Uterus (tissue), 4 donors: ENCODE data around the gene ZBTB7C. TPM values are rescaled to one million over a fixed set of nuclear protein-coding genes. Genes with fewer than 3 reads are reported as not detected.

Experiments
- DNase-seq, 2 donors: peaks; one replicate each; pipeline ENCODE4 v3.0.0-alpha.2; 2019 to 2020
- H3K27ac ChIP-seq, 2 donors: fragments of 200-600 bp; sonication (generic); 1 replicate in 1 of 2; 2 replicates in 1 of 2; pipeline ENCODE4 v1.5.1; 2016 to 2018
- H3K27me3 ChIP-seq, 2 donors: fragments of 200-600 bp; sonication (generic); one replicate each; pipeline ENCODE4 v1.5.1; 2018 to 2019; ENCODE audit warnings: control low read depth in 1 of 2
- H3K36me3 ChIP-seq, 2 donors: fragments of 200-600 bp; sonication (generic); one replicate each; pipeline ENCODE4 v1.5.1; 2019; ENCODE audit warnings: control low read depth in 1 of 2
- H3K4me1 ChIP-seq, 2 donors: fragments of 200-600 bp; sonication (generic); one replicate each; pipeline ENCODE4 v1.5.1; 2018 to 2019; ENCODE audit warnings: control low read depth in 1 of 2
- H3K4me3 ChIP-seq, 2 donors: fragments of 200-600 bp; sonication (generic); 1 replicate in 1 of 2; 2 replicates in 1 of 2; pipeline ENCODE4 v1.5.1; 2018 to 2019; ENCODE audit warnings: mild to moderate bottlenecking in 1 of 2
- H3K9me3 ChIP-seq, 2 donors: fragments of 200-600 bp; sonication (generic); one replicate each; pipeline ENCODE4 v1.5.1; 2019; ENCODE audit warnings: control low read depth in 1 of 2
- CTCF ChIP-seq, 4 experiments: fragments of 200-600 bp in 2 of 4; fragments of 450-650 bp in 2 of 4; sonication (generic) in 2 of 4; IDR thresholded peaks; one replicate each; pipeline ENCODE4 v1.5.1; 2016 to 2019; ENCODE audit warnings: antibody characterized with exemption in 4 of 4, mild to moderate bottlenecking in 2 of 4, moderate library complexity in 1 of 4
- POLR2A ChIP-seq, 2 donors: fragments of 450-650 bp; IDR thresholded peaks; one replicate each; pipeline ENCODE4 v1.6.1; 2016; ENCODE audit warnings: antibody characterized with exemption in 2 of 2, mild to moderate bottlenecking in 1 of 2, moderate library complexity in 1 of 2
- intact Hi-C: fragments of 100-400 bp; cut with DNase I; formaldehyde crosslinking; loops from one replicate; pipeline ENCODE4 v1.15.1; 2023; ENCODE audit warnings: low total_unique reads
- total RNA-seq, 4 donors: library from RNA; depleted of rRNA in 3 of 4; stranded (reverse); fragments of >200 nt in 3 of 4; gene quantifications; one replicate each; pipeline versions ENCODE4 v1.1.0 to v1.2.4, GENCODE V29; 2014 to 2023
- donor health status: DM: yes; HTN: yes; CAD: no.

The ZBTB7C gene
- total RNA-seq, 4 donors from 2014 or later = 1.0 to 11.2 (median 7.9) TPM

DNA sequence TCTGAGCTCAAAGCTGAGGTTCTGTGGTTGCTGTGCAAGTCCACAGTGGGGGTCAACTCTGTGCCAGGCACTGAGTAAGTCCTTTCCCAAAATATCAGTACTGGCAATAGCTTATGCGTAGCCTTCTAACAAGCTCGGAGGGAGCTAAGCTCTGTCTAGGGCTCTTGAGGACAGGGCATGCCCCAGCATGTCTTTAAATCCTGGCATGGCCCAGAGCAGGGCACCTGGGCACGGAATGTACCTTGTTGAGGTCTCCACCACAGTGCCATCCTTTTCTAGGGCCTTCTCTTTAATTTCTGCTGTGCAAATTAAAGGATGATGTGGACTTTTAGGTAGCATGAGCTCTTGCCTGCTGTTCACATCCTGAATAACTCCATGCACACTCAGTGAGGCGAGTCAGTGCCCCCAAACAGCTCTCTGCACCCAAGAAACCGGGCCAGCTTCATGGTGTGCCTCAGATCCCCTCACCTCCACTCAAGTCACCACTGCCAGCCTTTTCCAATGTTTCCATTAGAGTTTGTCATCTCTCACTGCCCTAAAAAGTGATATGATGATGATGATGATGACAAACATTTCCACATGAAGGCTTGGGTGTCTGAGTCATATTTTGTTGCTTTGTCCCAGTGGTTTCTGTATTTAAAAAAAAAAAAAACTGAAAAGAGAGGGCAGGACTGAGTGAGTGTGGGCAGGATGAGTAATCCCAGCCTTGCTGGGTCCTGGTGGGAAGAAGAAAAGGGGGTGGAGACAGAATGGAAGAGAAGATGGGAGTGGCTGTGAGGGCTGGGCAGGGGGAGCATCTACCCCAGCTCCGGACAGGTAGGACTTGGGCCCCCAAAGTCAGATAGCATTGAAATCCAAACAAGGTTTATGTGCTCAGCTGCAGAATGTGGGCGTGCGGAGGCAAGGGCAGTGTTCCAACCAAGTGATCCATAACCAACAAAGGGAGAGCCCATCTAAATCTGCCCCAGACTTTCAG, 78.9 kb downstream of the ZBTB7C start:
- no peaks in the 10 kb centered on the region for H3K4me1 ChIP-seq
- no peak overlapping the region for H3K4me3 ChIP-seq
- no peak overlapping the region for H3K27ac ChIP-seq
- DNase-seq = no peak
- H3K9me3 ChIP-seq = no peaks in the 10 kb centered on the region
- H3K27me3 ChIP-seq = no peaks in the 10 kb centered on the region
- TF ChIP-seq CTCF (IDR thresholded peaks at IDR 0.05) (no peak), POLR2A (IDR thresholded peaks at IDR 0.05) (no peak)
- no peaks in the 10 kb centered on the region for H3K36me3 ChIP-seq
- intact Hi-C loops = no loop called here

DNA sequence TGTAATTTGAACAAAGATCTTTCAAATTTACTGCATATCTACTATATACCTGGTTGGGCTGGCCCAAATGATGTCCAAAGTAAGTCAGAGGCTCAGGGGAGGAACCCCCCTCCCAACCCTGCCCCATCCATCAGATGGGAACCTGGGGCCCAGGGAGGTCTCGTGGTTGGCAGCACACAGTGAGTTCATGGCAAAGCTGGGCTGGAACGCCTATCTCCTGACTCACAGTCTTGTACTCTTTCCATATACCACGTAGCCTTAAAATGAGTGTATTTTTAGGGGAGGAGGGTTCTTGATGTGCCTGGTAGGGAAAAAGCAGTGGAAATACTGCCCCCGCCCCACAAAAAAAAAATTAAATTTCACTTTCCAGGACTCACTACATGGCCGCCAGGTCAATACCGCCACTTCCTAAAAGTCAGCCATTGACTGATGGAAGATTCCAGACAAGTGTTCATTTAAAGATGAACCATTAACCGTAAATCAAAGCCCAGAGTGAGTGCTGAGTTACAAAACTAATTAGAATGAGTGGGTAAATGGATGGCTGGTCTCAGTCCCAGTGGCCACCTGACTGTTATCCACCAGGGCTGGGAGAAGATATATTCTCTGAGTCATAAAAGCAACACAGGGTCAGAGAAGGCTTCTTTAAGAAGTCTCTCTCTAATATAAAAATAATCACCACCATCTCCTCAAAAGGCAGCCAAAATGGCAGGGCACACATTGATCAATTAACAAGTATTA, 80.5 kb downstream of the ZBTB7C start:
- intact Hi-C loops = no loop called here
- no peak for TF ChIP-seq CTCF (IDR thresholded peaks at IDR 0.05)
- no peak for TF ChIP-seq POLR2A (IDR thresholded peaks at IDR 0.05)
- Histone ChIP-seq H3K36me3 (no peaks in the 10 kb centered on the region), H3K27me3 (no peaks in the 10 kb centered on the region), H3K4me3 (no peak overlapping the region), H3K4me1 (no peaks in the 10 kb centered on the region), H3K9me3 (no peaks in the 10 kb centered on the region), H3K27ac (no peak overlapping the region)
- DNase-seq = no peak

DNA sequence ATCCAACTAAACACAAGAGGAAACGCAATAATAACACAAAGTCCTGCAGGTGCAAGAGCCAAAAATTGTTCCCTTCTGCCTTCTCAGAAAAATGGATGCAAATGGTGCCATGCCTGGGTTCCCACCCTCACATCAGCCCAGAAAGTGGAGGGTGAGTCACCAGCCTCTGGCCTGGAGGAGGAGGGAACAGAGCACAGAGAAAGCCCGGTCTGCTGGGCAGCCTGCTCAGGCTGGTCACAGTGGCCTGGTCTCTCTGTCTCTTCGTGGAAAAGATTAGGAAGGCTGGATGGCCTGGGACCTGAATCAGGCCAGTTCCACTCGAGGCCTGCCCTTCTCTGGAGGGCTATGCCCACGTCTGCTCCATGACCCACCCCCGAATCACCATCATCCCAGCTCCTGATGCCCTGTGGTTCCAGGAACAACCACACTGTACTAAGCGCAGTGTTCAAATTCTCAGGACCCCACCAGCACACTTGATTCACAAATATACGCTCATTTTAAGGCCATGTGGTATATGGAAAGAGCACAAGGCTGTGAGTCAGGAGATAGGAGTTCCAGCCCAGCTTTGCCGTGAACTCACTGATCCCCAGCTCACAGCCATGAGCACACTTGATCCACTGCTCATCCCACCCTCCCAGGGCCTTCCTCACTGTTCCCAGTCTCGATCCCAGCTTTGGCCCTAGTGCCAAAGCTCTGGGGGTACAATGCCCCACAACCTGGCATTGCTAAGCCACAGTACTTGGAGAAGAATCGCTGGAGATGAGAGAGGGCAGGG, 82.1 kb downstream of the ZBTB7C start:
- intact Hi-C loops = no loop called here

GRCh38 chr18:48325115-48325665, 84.0 kb downstream of the ZBTB7C start:
- no peaks in the 10 kb centered on the region for H3K27me3 ChIP-seq
- intact Hi-C loops = no loop called here
- H3K36me3 ChIP-seq = no peaks in the 10 kb centered on the region
- no peak overlapping the region for H3K27ac ChIP-seq
- no peak for DNase-seq
- no peaks in the 10 kb centered on the region for H3K4me1 ChIP-seq
- TF ChIP-seq CTCF (IDR thresholded peaks at IDR 0.05) (no peak), POLR2A (IDR thresholded peaks at IDR 0.05) (no peak)
- no peak overlapping the region for H3K4me3 ChIP-seq
- H3K9me3 ChIP-seq = no peaks in the 10 kb centered on the region

More for the DNA sequence above, 82.1 kb downstream of the ZBTB7C start:
- no peak overlapping the region for H3K27ac ChIP-seq
- no peak overlapping the region for H3K4me3 ChIP-seq
- DNase-seq = no peak
- TF ChIP-seq CTCF (IDR thresholded peaks at IDR 0.05) (no peak), POLR2A (IDR thresholded peaks at IDR 0.05) (no peak)
- no peaks in the 10 kb centered on the region for H3K9me3 ChIP-seq
- H3K27me3 ChIP-seq = no peaks in the 10 kb centered on the region
- H3K36me3 ChIP-seq = no peaks in the 10 kb centered on the region
- H3K4me1 ChIP-seq = no peaks in the 10 kb centered on the region
